HepG2 (cell line): Measurements from ENCODE around the gene MIA. TPM values are rescaled to one million over a fixed set of nuclear protein-coding genes. Genes with fewer than 3 reads are reported as not detected.

Experiments
- ATAC-seq: fragments of 200-7000 bp; cut with Tn5 transposase; 3 replicates; pipeline ENCODE4 v1.9.1; 2020; ENCODE audit warnings: mild to moderate bottlenecking, moderate library complexity
- BruUV-seq: library from RNA; stranded (reverse); fragments of 400-500 nt; replicated peaks from 2 replicates; lab custom pipeline; 2021; lab: Mats Ljungman, UMichigan
- CTCF ChIA-PET: fragments of 300-600 bp; formaldehyde crosslinking; extraction: SDS; loops from one replicate; lab custom pipeline; 2021; ENCODE audit warnings: low total read pairs, inconsistent platforms, low intra/inter-chr PET ratio; lab: Yijun Ruan, JAX
- POLR2A ChIA-PET: fragments of 350-600 bp; sonication (Branson Sonifier 250); formaldehyde crosslinking; loops from one replicate; lab custom pipeline; 2020; ENCODE audit warnings: antibody characterized with exemption, inconsistent platforms; lab: Yijun Ruan, JAX
- DNase-seq: peaks from one replicate; pipeline ENCODE4 v3.0.0-alpha.2; 2015; ENCODE audit warnings: low spot score
- FAIRE-seq: peaks from 3 replicates; lab custom pipeline; 2011; peaks lifted over from hg19 to GRCh38; lab: Jason Lieb, UNC
- H2AFZ ChIP-seq: one replicate; pipeline ENCODE4 v1.6.1; 2011; ENCODE audit warnings: low read length, inconsistent platforms
- H3K27ac ChIP-seq: fragments of 300-600 bp; 3 replicates; pipeline ENCODE4 v1.8.0; 2011; ENCODE audit warnings: mixed run types, mild to moderate bottlenecking, mixed read lengths, low read length, inconsistent platforms; ENCODE audit not compliant: insufficient read depth; ENCODE audit errors: extremely low read length
- H3K27me3 ChIP-seq, 2 experiments: fragments of 200-600 bp in 1 of 2; 2 replicates in 1 of 2; 3 replicates in 1 of 2; pipeline versions ENCODE4 v1.6.0 to v1.8.0; 2011; ENCODE audit warnings: low read length in 2 of 2, mild to moderate bottlenecking in 2 of 2, moderate library complexity in 2 of 2, inconsistent platforms in 1 of 2; ENCODE audit not compliant: insufficient read depth in 2 of 2, control insufficient read depth in 1 of 2
- H3K36me3 ChIP-seq, 2 experiments: fragments of 200-600 bp in 1 of 2; replicated peaks in 1 of 2; 2 replicates in 1 of 2; 3 replicates in 1 of 2; pipeline versions ENCODE4 v1.5.1 to v1.8.0; 2011; ENCODE audit warnings: low read length in 2 of 2, inconsistent platforms in 1 of 2; ENCODE audit not compliant: insufficient read depth in 2 of 2, control insufficient read depth in 1 of 2
- H3K4me1 ChIP-seq: 2 replicates; pipeline ENCODE4 v1.5.1; 2012; ENCODE audit warnings: low read length, inconsistent platforms; ENCODE audit not compliant: insufficient read depth
- H3K4me2 ChIP-seq: 2 replicates; pipeline ENCODE4 v1.6.0; 2011; ENCODE audit warnings: low read depth, low read length, inconsistent platforms
- H3K4me3 ChIP-seq, 3 experiments: fragments of 200-600 bp in 1 of 3; sonication (generic), shearing (Covaris generic) in 1 of 3; replicated peaks in 1 of 3; 2 replicates each; pipeline ENCODE4 v1.5.1; 2011 to 2016; ENCODE audit warnings: low read length in 3 of 3, inconsistent platforms in 2 of 3, low read depth in 2 of 3, mild to moderate bottlenecking in 2 of 3, control low read depth in 1 of 3, mixed read lengths in 1 of 3; ENCODE audit not compliant: insufficient read depth in 1 of 3
- H3K79me2 ChIP-seq: one replicate; pipeline ENCODE4 v1.6.1; 2011; ENCODE audit warnings: low read length, inconsistent platforms; ENCODE audit not compliant: insufficient read depth
- H3K9ac ChIP-seq: 2 replicates; pipeline ENCODE4 v1.6.0; 2011; ENCODE audit warnings: mild to moderate bottlenecking, low read depth, low read length, inconsistent platforms; ENCODE audit not compliant: insufficient read depth
- H3K9me3 ChIP-seq: 2 replicates; pipeline ENCODE4 v1.5.1; 2012; ENCODE audit warnings: mild to moderate bottlenecking, low read length
- H4K20me1 ChIP-seq: 2 replicates; pipeline ENCODE4 v1.6.0; 2011; ENCODE audit warnings: inconsistent platforms, mild to moderate bottlenecking, low read length, moderate library complexity; ENCODE audit not compliant: insufficient read depth
- BHLHE40 ChIP-seq: IDR thresholded peaks from 2 replicates; pipeline ENCODE4 v1.6.1; 2011; ENCODE audit warnings: low read length, improper control_type of control experiment
- DMAP1 ChIP-seq: IDR thresholded peaks from 2 replicates; pipeline ENCODE4 v1.6.1; 2016
- DNMT3B ChIP-seq: conservative IDR thresholded peaks from 2 replicates; pipeline ENCODE4 v1.6.1; 2016; ENCODE audit warnings: missing biosample characterization, control low read depth
- FOXC1 ChIP-seq: sonication (generic); formaldehyde crosslinking; IDR thresholded peaks from 2 replicates; pipeline ENCODE4 v1.8.0; 2022; ENCODE audit warnings: mild to moderate bottlenecking, missing genetic modification reagents, borderline replicate concordance
- HNF4A ChIP-seq: sonication (generic); formaldehyde crosslinking; IDR thresholded peaks from 2 replicates; pipeline ENCODE4 v1.4.0; 2020; ENCODE audit warnings: missing genetic modification reagents
- LCORL ChIP-seq, 2 experiments: fragments of 450-650 bp in 1 of 2; sonication (generic) in 1 of 2; formaldehyde crosslinking in 1 of 2; IDR thresholded peaks; 2 replicates each; pipeline versions ENCODE4 v1.5.0 to v1.6.1; 2017 to 2020; ENCODE audit warnings: antibody characterized with exemption in 1 of 2, missing genetic modification reagents in 1 of 2
- MIXL1 ChIP-seq: IDR thresholded peaks from 2 replicates; pipeline ENCODE4 v1.6.1; 2016
- NFE2L2 ChIP-seq: fragments of 150-350 bp; IDR thresholded peaks from 2 replicates; pipeline ENCODE4 v1.6.1; 2014; ENCODE audit warnings: low read length
- NFYB ChIP-seq: sonication (generic); formaldehyde crosslinking; IDR thresholded peaks from 2 replicates; pipeline ENCODE4 v1.4.0; 2020; ENCODE audit warnings: missing genetic modification reagents
- NFYC ChIP-seq: IDR thresholded peaks from 2 replicates; pipeline ENCODE4 v1.6.1; 2016; ENCODE audit warnings: missing genetic modification reagents, missing compliant biosample characterization
- NONO ChIP-seq, 2 experiments: fragments of 450-650 bp in 1 of 2; sonication (generic) in 1 of 2; formaldehyde crosslinking in 1 of 2; IDR thresholded peaks in 1 of 2; conservative IDR thresholded peaks in 1 of 2; 2 replicates each; pipeline versions ENCODE4 v1.6.1 to v1.8.0; 2017 to 2022; ENCODE audit warnings: mild to moderate bottlenecking in 1 of 2, missing genetic modification reagents in 1 of 2, moderate library complexity in 1 of 2
- POLR2A ChIP-seq, 2 experiments: IDR thresholded peaks; 2 replicates each; pipeline ENCODE4 v1.6.1; 2011; ENCODE audit warnings: low read depth in 2 of 2, low read length in 2 of 2, mild to moderate bottlenecking in 1 of 2, moderate library complexity in 1 of 2; ENCODE audit not compliant: insufficient read depth in 1 of 2
- RBAK ChIP-seq: sonication (generic); formaldehyde crosslinking; IDR thresholded peaks from 2 replicates; pipeline ENCODE4 v1.5.1; 2020; ENCODE audit warnings: mild to moderate bottlenecking, missing genetic modification reagents
- RCOR2 ChIP-seq: IDR thresholded peaks from 2 replicates; pipeline ENCODE4 v1.6.1; 2016; ENCODE audit warnings: missing biosample characterization, missing genetic modification reagents
- RFX5 ChIP-seq: IDR thresholded peaks from 2 replicates; pipeline ENCODE4 v1.6.1; 2011; ENCODE audit warnings: low read depth, low read length, improper control_type of control experiment
- ZMYM4 ChIP-seq: sonication (generic); formaldehyde crosslinking; IDR thresholded peaks from 2 replicates; pipeline ENCODE4 v1.8.1; 2023; ENCODE audit warnings: mild to moderate bottlenecking, missing genetic modification reagents
- ZNF20 ChIP-seq: sonication (generic); formaldehyde crosslinking; IDR thresholded peaks from 2 replicates; pipeline ENCODE4 v1.4.0; 2020; ENCODE audit warnings: mild to moderate bottlenecking, moderate library complexity, missing genetic modification reagents
- ZNF275 ChIP-seq: sonication (generic); formaldehyde crosslinking; IDR thresholded peaks from 2 replicates; pipeline ENCODE4 v1.8.0; 2022; ENCODE audit warnings: missing genetic modification reagents, mild to moderate bottlenecking, inconsistent platforms, borderline replicate concordance
- ZNF605 ChIP-seq: sonication (generic); formaldehyde crosslinking; IDR thresholded peaks from 2 replicates; pipeline ENCODE4 v1.8.0; 2022; ENCODE audit warnings: mild to moderate bottlenecking, missing genetic modification reagents
- WGBS: methylation state at CpG from one replicate; pipeline ENCODE4 v1.1.6; 2017; ENCODE audit warnings: low lambda C conversion rate; 5-methylcytosine and 5-hydroxymethylcytosine counted together
- in situ Hi-C: cut with HindIII; loops from 2 replicates; pipeline ENCODE4 v1.10.0; 2017; ENCODE audit warnings: low pct_unique_long_range_greater_than_20kb; ENCODE audit not compliant: extremely low pct_ligation_motif_present
- intact Hi-C: fragments of 100-400 bp; cut with micrococcal nuclease; formaldehyde crosslinking; loops from one replicate; pipeline ENCODE4 v1.10.0; 2022; ENCODE audit not compliant: unreplicated experiment
- polyA plus RNA-seq, 8 experiments: library from polyadenylated mRNA; depleted of rRNA in 3 of 8; stranded (reverse) in 7 of 8; unstranded in 1 of 8; fragments of >200 nt; fragmentation: Illumina TruSeq in 4 of 8; extraction: Trizol in 4 of 8; gene quantifications; 2 replicates each; pipeline versions ENCODE4 v1.2.1 to v1.2.3, GENCODE V29; 2011 to 2016; ENCODE audit warnings: low read depth in 4 of 8, missing spikeins in 1 of 8, mixed read lengths in 1 of 8; ENCODE audit not compliant: insufficient read depth in 1 of 8
- total RNA-seq, 5 experiments: library from RNA; depleted of rRNA; stranded (reverse); fragments of >200 nt; fragmentation: Illumina TruSeq; extraction: Trizol; gene quantifications; 2 replicates each; pipeline ENCODE4 v1.2.3, GENCODE V29; 2016; ENCODE audit warnings: low read depth in 1 of 5
- TF ChIP-seq, protein P1 (sequence below): sonication (generic); formaldehyde crosslinking; IDR thresholded peaks from 2 replicates; pipeline ENCODE4 v1.4.0; 2020; ENCODE audit warnings: missing genetic modification reagents
- TF ChIP-seq, protein P2 (sequence below): sonication (generic); formaldehyde crosslinking; conservative IDR thresholded peaks from 2 replicates; pipeline ENCODE4 v1.8.0; 2022; ENCODE audit warnings: mild to moderate bottlenecking, moderate library complexity, missing genetic modification reagents

Gene MIA
- total and polyA plus RNA-seq, 2 of the 13 experiments (the other 11 are each of a cell fraction or from before 2014, with no cell fraction given): 0.61 TPM; not detected in 1

GRCh38 chr19:40776932-40777644, 1.8 kb downstream of the MIA start:
- Histone ChIP-seq H3K9me3 (no peaks in the 10 kb centered on the region), H3K9ac (peak overlapping the region; percentile 90), H3K27ac (peak overlapping the region; percentile 97), H3K79me2 (no peaks in the 10 kb centered on the region), H4K20me1 (no peaks in the 10 kb centered on the region), H3K36me3 (no peaks in the 10 kb centered on the region), H2AFZ (peak overlapping the region; percentile 16), H3K4me2 (peak overlapping the region; percentile 95), H3K4me3 (peak overlapping the region; percentile 54 to 81 (median 62)), H3K4me1 (peaks cover 31% of the 10 kb centered on the region), H3K27me3 (no peaks in the 10 kb centered on the region; a peak in 1 of 5 replicates)
- no TSS peak for BruUV-seq
- in situ Hi-C loops (no loop called here), intact Hi-C loops (no loop called here)
- CTCF ChIA-PET: no interaction called here
- ATAC-seq: peak; percentile 78
- peak; percentile 93 for DNase-seq
- POLR2A ChIA-PET: interaction anchor here (0.6 to 4.1 kb wide), 19 partner anchors 9 to 351 kb away, joined by 3 to 90 read pairs (median 8); partner anchors contain the start of genes ACTMAP, COQ8B, EGLN2 and ITPKC
- WGBS: 17% methylated on average over 12 of the region's 13 CpGs
- FAIRE-seq: no peak
- TF ChIP-seq ZMYM4 (CRISPR knock-in tag) (peak; percentile 15; the same call in 1 of the 2 replicates), NFE2L2 (no peak), DMAP1 (CRISPR knock-in tag) (peak; percentile 13; the same call in 1 of the 2 replicates), ZNF275 (CRISPR knock-in tag) (no peak), RCOR2 (peak; percentile 68; the same call in 1 of the 2 replicates), NFYB (CRISPR knock-in tag) (peak; percentile 77), HNF4A (CRISPR knock-in tag) (0 out of 2 replicates have a peak, but pooled peaks have one; percentile 14), NONO (IDR thresholded peaks at IDR 0.05) (no peak), NONO (CRISPR knock-in tag; conservative IDR thresholded peaks at IDR 0.05) (0 out of 2 replicates have a peak, but pooled peaks have one; percentile 26), RBAK (CRISPR knock-in tag) (no peak), POLR2A (IDR thresholded peaks at IDR 0.05; ENCODE audit: insufficient read depth in 1 of 2, low read depth in 2 of 2, low read length in 2 of 2) (no peak), DNMT3B (CRISPR knock-in tag) (no peak), RFX5 (peak; percentile 99), FOXC1 (CRISPR knock-in tag) (peak; percentile 49; the same call in 1 of the 2 replicates), NFYC (peak; percentile 73), BHLHE40 (peak; percentile 24; the same call in 1 of the 2 replicates), LCORL (IDR thresholded peaks at IDR 0.05) (no peak), LCORL (CRISPR knock-in tag; IDR thresholded peaks at IDR 0.05) (0 out of 2 replicates have a peak, but pooled peaks have one; percentile 4), ZNF605 (CRISPR knock-in tag) (peak; percentile 19; the same call in 1 of the 2 replicates), ZNF20 (CRISPR knock-in tag) (no peak), MIXL1 (CRISPR knock-in tag) (0 out of 2 replicates have a peak, but pooled peaks have one; percentile 13)
- TF ChIP-seq, protein P1, sequence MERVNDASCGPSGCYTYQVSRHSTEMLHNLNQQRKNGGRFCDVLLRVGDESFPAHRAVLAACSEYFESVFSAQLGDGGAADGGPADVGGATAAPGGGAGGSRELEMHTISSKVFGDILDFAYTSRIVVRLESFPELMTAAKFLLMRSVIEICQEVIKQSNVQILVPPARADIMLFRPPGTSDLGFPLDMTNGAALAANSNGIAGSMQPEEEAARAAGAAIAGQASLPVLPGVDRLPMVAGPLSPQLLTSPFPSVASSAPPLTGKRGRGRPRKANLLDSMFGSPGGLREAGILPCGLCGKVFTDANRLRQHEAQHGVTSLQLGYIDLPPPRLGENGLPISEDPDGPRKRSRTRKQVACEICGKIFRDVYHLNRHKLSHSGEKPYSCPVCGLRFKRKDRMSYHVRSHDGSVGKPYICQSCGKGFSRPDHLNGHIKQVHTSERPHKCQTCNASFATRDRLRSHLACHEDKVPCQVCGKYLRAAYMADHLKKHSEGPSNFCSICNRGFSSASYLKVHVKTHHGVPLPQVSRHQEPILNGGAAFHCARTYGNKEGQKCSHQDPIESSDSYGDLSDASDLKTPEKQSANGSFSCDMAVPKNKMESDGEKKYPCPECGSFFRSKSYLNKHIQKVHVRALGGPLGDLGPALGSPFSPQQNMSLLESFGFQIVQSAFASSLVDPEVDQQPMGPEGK: peak; percentile 64
- TF ChIP-seq, protein P2, sequence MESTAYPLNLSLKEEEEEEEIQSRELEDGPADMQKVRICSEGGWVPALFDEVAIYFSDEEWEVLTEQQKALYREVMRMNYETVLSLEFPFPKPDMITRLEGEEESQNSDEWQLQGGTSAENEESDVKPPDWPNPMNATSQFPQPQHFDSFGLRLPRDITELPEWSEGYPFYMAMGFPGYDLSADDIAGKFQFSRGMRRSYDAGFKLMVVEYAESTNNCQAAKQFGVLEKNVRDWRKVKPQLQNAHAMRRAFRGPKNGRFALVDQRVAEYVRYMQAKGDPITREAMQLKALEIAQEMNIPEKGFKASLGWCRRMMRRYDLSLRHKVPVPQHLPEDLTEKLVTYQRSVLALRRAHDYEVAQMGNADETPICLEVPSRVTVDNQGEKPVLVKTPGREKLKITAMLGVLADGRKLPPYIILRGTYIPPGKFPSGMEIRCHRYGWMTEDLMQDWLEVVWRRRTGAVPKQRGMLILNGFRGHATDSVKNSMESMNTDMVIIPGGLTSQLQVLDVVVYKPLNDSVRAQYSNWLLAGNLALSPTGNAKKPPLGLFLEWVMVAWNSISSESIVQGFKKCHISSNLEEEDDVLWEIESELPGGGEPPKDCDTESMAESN (CRISPR knock-in tag): no peak
